ENCODE data around the gene CYP3A5.
"Not testable (repeated sequence)": the region's sequence is repeated elsewhere in the genome, so short reads cannot be mapped to it uniquely, and the experiment has no call there.

The CYP3A5 gene

GRCh38 chr7:99679400-99680191, at the start of gene CYP3A5:
Gene CYP3A5 (minus strand): TSS chr7:99679996. CDS start chr7:99679896, 100 bp downstream.
- DNase-seq, result no peak

- no peak for DNase-seq
These were observed 48.8 kb upstream of the CYP3A5 start for GRCh38 chr7:99728615-99729014.

- DNase-seq, result not testable (repeated sequence)
These were observed 43.4 kb upstream of the CYP3A5 start for GRCh38 chr7:99723201-99723600.

- DNase-seq, result no peak
These were observed 41.2 kb upstream of the CYP3A5 start for GRCh38 chr7:99720800-99721595.

- no peak for DNase-seq
These were observed 40.4 kb upstream of the CYP3A5 start for GRCh38 chr7:99719996-99720769.

GRCh38 chr7:99713995-99714570, 34.3 kb upstream of the CYP3A5 start:
- no peak for DNase-seq

GRCh38 chr7:99709838-99710578, 30.2 kb upstream of the CYP3A5 start:
- no peak for DNase-seq

GRCh38 chr7:99709260-99709659, 29.5 kb upstream of the CYP3A5 start:
- no peak for DNase-seq

GRCh38 chr7:99707096-99707495, 27.3 kb upstream of the CYP3A5 start:
- no peak for DNase-seq

- DNase-seq, result no peak
These were observed 20.1 kb upstream of the CYP3A5 start for GRCh38 chr7:99699946-99700345.

- DNase-seq, result not testable (repeated sequence)
These were observed 19.3 kb upstream of the CYP3A5 start for GRCh38 chr7:99698867-99699730.

GRCh38 chr7:99694912-99695304, 15.1 kb upstream of the CYP3A5 start:
- DNase-seq, result no peak

- DNase-seq, result peak in 1 of 2 experiments; percentile 11
These were observed 14.6 kb upstream of the CYP3A5 start for GRCh38 chr7:99694201-99694911.

- peak; percentile 77 to 87 for DNase-seq
These were observed 13.8 kb upstream of the CYP3A5 start for GRCh38 chr7:99693427-99694200.

- no peak for DNase-seq
These were observed 13.3 kb upstream of the CYP3A5 start for GRCh38 chr7:99693100-99693426.

GRCh38 chr7:99692563-99692962, 12.8 kb upstream of the CYP3A5 start:
- DNase-seq, result not testable (repeated sequence)

- DNase-seq, result not testable (repeated sequence)
These were observed 11.9 kb upstream of the CYP3A5 start for GRCh38 chr7:99691658-99692057.

GRCh38 chr7:99690918-99691317, 11.1 kb upstream of the CYP3A5 start:
- DNase-seq, result not testable (repeated sequence)

GRCh38 chr7:99685871-99686608, 6.2 kb upstream of the CYP3A5 start:
- peak; percentile 5 to 30 for DNase-seq

Data from NCI-H526 (cell line).